H9 (cell line): Measurements from ENCODE around the gene PCGF2. TPM values are rescaled to one million over a fixed set of nuclear protein-coding genes. Genes with fewer than 3 reads are reported as not detected.

Source experiments
- DNase-seq: peaks from one replicate; pipeline ENCODE4 v3.0.0-alpha.2; 2017
- H2AFZ ChIP-seq: one replicate; pipeline ENCODE4 v1.6.1; 2013; ENCODE audit warnings: mild to moderate bottlenecking, low read length, control low read depth, moderate library complexity
- H2AK5ac ChIP-seq: 2 replicates; pipeline ENCODE4 v1.6.1; 2013; ENCODE audit warnings: low read length, control low read depth, mixed read lengths; ENCODE audit not compliant: insufficient read length
- H2BK120ac ChIP-seq: one replicate; pipeline ENCODE4 v1.6.1; 2013; ENCODE audit warnings: low read depth, mild to moderate bottlenecking, low read length, control low read depth, inconsistent platforms; ENCODE audit not compliant: poor library complexity, severe bottlenecking
- H2BK12ac ChIP-seq: 2 replicates; pipeline ENCODE4 v1.6.1; 2013; ENCODE audit warnings: low read length, control low read depth, mixed read lengths, low read depth; ENCODE audit not compliant: insufficient read length
- H2BK15ac ChIP-seq: 2 replicates; pipeline ENCODE4 v1.6.1; 2013; ENCODE audit warnings: low read depth, low read length, control low read depth
- H2BK20ac ChIP-seq: one replicate; pipeline ENCODE4 v1.6.1; 2013; ENCODE audit warnings: low read depth, mild to moderate bottlenecking, low read length, control low read depth, inconsistent platforms; ENCODE audit not compliant: poor library complexity, severe bottlenecking
- H2BK5ac ChIP-seq: 2 replicates; pipeline ENCODE4 v1.6.1; 2013; ENCODE audit warnings: low read length, control low read depth, mixed read lengths; ENCODE audit not compliant: insufficient read length
- H3K14ac ChIP-seq: 2 replicates; pipeline ENCODE4 v1.6.1; 2013; ENCODE audit warnings: low read length, control low read depth; ENCODE audit not compliant: insufficient read depth
- H3K18ac ChIP-seq: 2 replicates; pipeline ENCODE4 v1.6.1; 2013; ENCODE audit warnings: low read depth, mild to moderate bottlenecking, mixed read lengths, low read length, control low read depth; ENCODE audit not compliant: insufficient read length
- H3K23ac ChIP-seq: 2 replicates; pipeline ENCODE4 v1.6.1; 2013; ENCODE audit warnings: low read length, control low read depth, mixed read lengths, low read depth; ENCODE audit not compliant: insufficient read length
- H3K23me2 ChIP-seq: 2 replicates; pipeline ENCODE4 v1.6.1; 2013; ENCODE audit warnings: low read depth, mild to moderate bottlenecking, mixed read lengths, low read length, control low read depth; ENCODE audit not compliant: insufficient read length, poor library complexity, severe bottlenecking
- H3K27ac ChIP-seq: 2 replicates; pipeline ENCODE4 v1.5.1; 2013; ENCODE audit warnings: low read length, control low read depth, mixed read lengths, low read depth; ENCODE audit not compliant: insufficient read length
- H3K27me3 ChIP-seq: 2 replicates; pipeline ENCODE4 v1.6.1; 2013; ENCODE audit warnings: low read length, control low read depth, inconsistent platforms; ENCODE audit not compliant: insufficient read depth
- H3K4ac ChIP-seq: 2 replicates; pipeline ENCODE4 v1.6.1; 2013; ENCODE audit warnings: low read depth, mild to moderate bottlenecking, control low read depth, inconsistent platforms, low read length, moderate library complexity
- H3K4me1 ChIP-seq: 2 replicates; pipeline ENCODE4 v1.6.1; 2013; ENCODE audit warnings: low read length, control low read depth, inconsistent platforms; ENCODE audit not compliant: insufficient read depth
- H3K4me2 ChIP-seq: 2 replicates; pipeline ENCODE4 v1.6.1; 2013; ENCODE audit warnings: low read length, control low read depth, mixed read lengths; ENCODE audit not compliant: insufficient read length, insufficient read depth
- H3K56ac ChIP-seq: 2 replicates; pipeline ENCODE4 v1.6.1; 2013; ENCODE audit warnings: low read depth, mild to moderate bottlenecking, mixed read lengths, low read length, control low read depth; ENCODE audit not compliant: insufficient read length
- H3K79me1 ChIP-seq: 2 replicates; pipeline ENCODE4 v1.6.1; 2013; ENCODE audit warnings: low read depth, mild to moderate bottlenecking, moderate library complexity, low read length, control low read depth, inconsistent platforms; ENCODE audit not compliant: insufficient read depth, poor library complexity, severe bottlenecking
- H3K79me2 ChIP-seq: 2 replicates; pipeline ENCODE4 v1.6.1; 2013; ENCODE audit warnings: low read length, control low read depth, inconsistent platforms; ENCODE audit not compliant: insufficient read depth
- H3K9ac ChIP-seq: 2 replicates; pipeline ENCODE4 v1.6.1; 2013; ENCODE audit warnings: low read length, control low read depth, mixed read lengths; ENCODE audit not compliant: insufficient read length; ENCODE audit errors: extremely low read depth
- H3K9me3 ChIP-seq: one replicate; pipeline ENCODE4 v1.6.1; 2013; ENCODE audit warnings: low read depth, low read length, inconsistent platforms; ENCODE audit not compliant: control insufficient read depth
- H3T11ph ChIP-seq: one replicate; pipeline ENCODE4 v1.6.1; 2013; ENCODE audit warnings: mild to moderate bottlenecking, low read length, control low read depth, inconsistent platforms
- H4K20me1 ChIP-seq: one replicate; pipeline ENCODE4 v1.6.1; 2013; ENCODE audit not compliant: control insufficient read depth, insufficient read length, insufficient read depth
- H4K5ac ChIP-seq: 2 replicates; pipeline ENCODE4 v1.6.1; 2013; ENCODE audit warnings: low read depth, mild to moderate bottlenecking, mixed read lengths, low read length, control low read depth; ENCODE audit not compliant: insufficient read length
- H4K8ac ChIP-seq: replicated peaks from 2 replicates; pipeline ENCODE4 v1.6.1; 2013; ENCODE audit warnings: low read length, control low read depth, mixed read lengths, low read depth; ENCODE audit not compliant: insufficient read length
- H4K91ac ChIP-seq: 2 replicates; pipeline ENCODE4 v1.6.1; 2013; ENCODE audit warnings: low read depth, mild to moderate bottlenecking, moderate library complexity, mixed read lengths, low read length, control low read depth; ENCODE audit not compliant: insufficient read length
- H3K27ac Mint-ChIP-seq, 3 experiments: 2 replicates in 2 of 3; 3 replicates in 1 of 3; pipeline ENCODE4 v1.8.0; 2020 to 2021; ENCODE audit warnings: mixed read lengths in 3 of 3, mild to moderate bottlenecking in 1 of 3, moderate library complexity in 1 of 3
- H3K27me3 Mint-ChIP-seq: 2 replicates; pipeline ENCODE4 v1.8.0; 2021; ENCODE audit warnings: low read depth, mild to moderate bottlenecking, moderate library complexity, mixed read lengths
- H3K36me3 Mint-ChIP-seq, 3 experiments: 2 replicates in 2 of 3; 3 replicates in 1 of 3; pipeline ENCODE4 v1.8.0; 2020 to 2021; ENCODE audit warnings: low read depth in 3 of 3, mixed read lengths in 3 of 3; ENCODE audit not compliant: insufficient read depth in 1 of 3
- H3K4me1 Mint-ChIP-seq, 2 experiments: 2 replicates each; pipeline ENCODE4 v1.8.0; 2020; ENCODE audit warnings: mixed read lengths in 2 of 2
- H3K4me3 Mint-ChIP-seq, 2 experiments: 2 replicates in 1 of 2; 3 replicates in 1 of 2; pipeline ENCODE4 v1.8.0; 2020 to 2021; ENCODE audit warnings: mild to moderate bottlenecking in 2 of 2, mixed read lengths in 2 of 2, moderate library complexity in 1 of 2
- H3K9me3 Mint-ChIP-seq, 2 experiments: 2 replicates in 1 of 2; 3 replicates in 1 of 2; pipeline ENCODE4 v1.8.0; 2020; ENCODE audit warnings: mild to moderate bottlenecking in 2 of 2, mixed read lengths in 2 of 2, moderate library complexity in 1 of 2
- WGBS: extraction: QIAGEN DNeasy Blood & Tissue Kit; methylation state at CpG from one replicate; pipeline ENCODE4 v1.1.7; 2013; ENCODE audit warnings: missing lambda C conversion rate, low lambda C conversion rate, mixed read lengths; ENCODE audit not compliant: insufficient read length; ENCODE audit errors: extremely low coverage; 5-methylcytosine and 5-hydroxymethylcytosine counted together
- total RNA-seq: library from RNA; stranded (reverse); gene quantifications from 2 replicates; pipeline ENCODE4 v1.2.1, GENCODE V29; 2021
- TF ChIP-seq, protein P1 (sequence below): fragments of 200-600 bp; sonication (generic); conservative IDR thresholded peaks from 3 replicates; pipeline ENCODE4 v1.8.0; 2021; ENCODE audit warnings: antibody characterized with exemption, mild to moderate bottlenecking

The PCGF2 gene
- total RNA-seq, 1 experiment from 2014 or later: 106 TPM

DNA sequence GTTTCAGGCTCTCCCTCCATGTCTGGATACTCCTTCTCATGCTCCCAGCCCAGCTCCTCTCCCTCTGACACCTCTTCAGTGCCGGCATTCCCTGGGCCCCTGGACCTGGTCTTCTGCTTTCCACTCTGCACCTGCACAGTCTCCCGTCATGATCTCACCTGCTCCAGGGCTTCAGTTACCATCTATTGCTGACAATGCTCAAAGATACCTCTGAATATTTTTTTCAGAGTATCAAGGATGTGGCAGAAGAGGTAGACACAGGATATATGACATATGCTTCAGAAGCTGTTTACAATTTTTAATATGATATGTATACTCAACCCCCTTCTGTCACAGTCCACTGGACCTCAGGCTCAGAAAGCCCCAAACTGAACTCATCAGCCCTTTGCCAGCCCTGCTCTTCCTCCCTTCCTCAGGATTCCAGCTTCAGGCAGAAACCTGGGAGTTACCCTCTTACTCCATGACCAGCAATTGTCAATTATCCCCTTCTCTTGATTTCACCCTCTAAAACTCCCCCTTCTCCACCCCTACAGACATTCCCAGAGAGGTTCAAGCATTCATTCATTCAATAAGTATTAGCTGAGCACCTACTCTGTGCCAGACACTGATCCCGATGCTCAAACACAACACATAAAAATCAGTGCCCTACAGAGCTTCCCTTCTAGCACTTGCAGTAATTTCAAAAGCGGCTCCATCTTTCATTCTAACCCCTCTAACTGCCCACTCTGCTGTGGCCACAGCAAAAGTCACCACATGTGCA lies 50.9 kb downstream of the PCGF2 start:
- Mint-ChIP-seq H3K4me3 (no peak overlapping the region), H3K27ac (no peak overlapping the region), H3K9me3 (peaks cover 0 to 3% of the 10 kb centered on the region in 2 experiments; a peak in 2 of 5 replicates), H3K27me3 (peaks cover 90% of the 10 kb centered on the region), H3K4me1 (peaks cover 13 to 17% of the 10 kb centered on the region in 2 experiments), H3K36me3 (no peaks in the 10 kb centered on the region)
- Histone ChIP-seq H4K91ac (no peak overlapping the region), H3K9ac (no peak overlapping the region), H3K27ac (no peak overlapping the region), H3K9me3 (no peaks in the 10 kb centered on the region), H3K79me2 (no peaks in the 10 kb centered on the region), H4K5ac (no peak overlapping the region), H2BK15ac (no peak overlapping the region), H2BK20ac (no peak overlapping the region), H2AK5ac (no peak overlapping the region), H2AFZ (no peak overlapping the region), H3K27me3 (peaks cover 40% of the 10 kb centered on the region), H3K4ac (no peak overlapping the region), H2BK120ac (no peak overlapping the region), H3K23me2 (peaks cover under 1% of the 10 kb centered on the region), H3K56ac (no peak overlapping the region), H3T11ph (no peak overlapping the region), H3K18ac (no peak overlapping the region), H3K4me1 (no peaks in the 10 kb centered on the region), H4K20me1 (no peaks in the 10 kb centered on the region), H4K8ac (no peak overlapping the region), H3K79me1 (no peaks in the 10 kb centered on the region), H2BK12ac (no peak overlapping the region), H2BK5ac (no peak overlapping the region), H3K4me2 (no peak overlapping the region), H3K14ac (no peak overlapping the region), H3K23ac (no peak overlapping the region)
- WGBS: no CpG with 5 or more reads among the region's 4 CpGs
- DNase-seq: no peak
- TF ChIP-seq, protein P1, sequence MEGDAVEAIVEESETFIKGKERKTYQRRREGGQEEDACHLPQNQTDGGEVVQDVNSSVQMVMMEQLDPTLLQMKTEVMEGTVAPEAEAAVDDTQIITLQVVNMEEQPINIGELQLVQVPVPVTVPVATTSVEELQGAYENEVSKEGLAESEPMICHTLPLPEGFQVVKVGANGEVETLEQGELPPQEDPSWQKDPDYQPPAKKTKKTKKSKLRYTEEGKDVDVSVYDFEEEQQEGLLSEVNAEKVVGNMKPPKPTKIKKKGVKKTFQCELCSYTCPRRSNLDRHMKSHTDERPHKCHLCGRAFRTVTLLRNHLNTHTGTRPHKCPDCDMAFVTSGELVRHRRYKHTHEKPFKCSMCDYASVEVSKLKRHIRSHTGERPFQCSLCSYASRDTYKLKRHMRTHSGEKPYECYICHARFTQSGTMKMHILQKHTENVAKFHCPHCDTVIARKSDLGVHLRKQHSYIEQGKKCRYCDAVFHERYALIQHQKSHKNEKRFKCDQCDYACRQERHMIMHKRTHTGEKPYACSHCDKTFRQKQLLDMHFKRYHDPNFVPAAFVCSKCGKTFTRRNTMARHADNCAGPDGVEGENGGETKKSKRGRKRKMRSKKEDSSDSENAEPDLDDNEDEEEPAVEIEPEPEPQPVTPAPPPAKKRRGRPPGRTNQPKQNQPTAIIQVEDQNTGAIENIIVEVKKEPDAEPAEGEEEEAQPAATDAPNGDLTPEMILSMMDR: no peak
